Vagina (tissue), 2 donors: ENCODE data around the gene PEMT. TPM values are rescaled to one million over a fixed set of nuclear protein-coding genes. Genes with fewer than 3 reads are reported as not detected.
A peak's percentile ranks its signal among the peaks of the same experiment; 100 is the strongest.

ENCODE experiments used
- DNase-seq, 2 donors: peaks; one replicate each; pipeline ENCODE4 v3.0.0-alpha.2; 2017; ENCODE audit errors: extremely low spot score in 2 of 2
- H3K27ac ChIP-seq: fragments of 200-600 bp; sonication (generic); one replicate; pipeline ENCODE4 v1.5.1; 2019
- H3K27me3 ChIP-seq: fragments of 200-600 bp; sonication (generic); one replicate; pipeline ENCODE4 v1.5.1; 2019
- H3K36me3 ChIP-seq, 2 donors: fragments of 200-600 bp; sonication (generic); one replicate each; pipeline ENCODE4 v1.5.1; 2017 to 2019
- H3K4me1 ChIP-seq: fragments of 200-600 bp; sonication (generic); one replicate; pipeline ENCODE4 v1.5.1; 2019
- H3K4me3 ChIP-seq, 2 donors: fragments of 200-600 bp; sonication (generic); 1 replicate in 1 of 2; 2 replicates in 1 of 2; pipeline ENCODE4 v1.5.1; 2016 to 2019
- H3K9me3 ChIP-seq: fragments of 200-600 bp; sonication (generic); one replicate; pipeline ENCODE4 v1.5.1; 2019
- POLR2A ChIP-seq, 2 donors: fragments of 450-650 bp; IDR thresholded peaks; one replicate each; pipeline ENCODE4 v1.6.1; 2017; ENCODE audit warnings: antibody characterized with exemption in 2 of 2, mild to moderate bottlenecking in 2 of 2, moderate library complexity in 2 of 2
- POLR2AphosphoS5 ChIP-seq, 2 donors: sonication (generic); formaldehyde crosslinking; IDR thresholded peaks; one replicate each; pipeline ENCODE4 v1.9.0; 2017; ENCODE audit warnings: antibody characterized with exemption in 2 of 2, mild to moderate bottlenecking in 2 of 2, low read depth in 1 of 2; ENCODE audit not compliant: insufficient read depth in 1 of 2
- intact Hi-C: fragments of 100-400 bp; cut with DNase I; formaldehyde crosslinking; loops from one replicate; pipeline ENCODE4 v1.15.1; 2023
- total RNA-seq: library from RNA; depleted of rRNA; stranded (reverse); fragments of >200 nt; gene quantifications from one replicate; pipeline ENCODE4 v1.2.3, GENCODE V29; 2016
- TF ChIP-seq, protein P1 (sequence below), 3 experiments: fragments of 450-650 bp in 2 of 3; fragments of 200-600 bp in 1 of 3; sonication (generic) in 1 of 3; IDR thresholded peaks; one replicate each; pipeline ENCODE4 v1.5.1; 2017 to 2019; ENCODE audit warnings: antibody characterized with exemption in 3 of 3, mild to moderate bottlenecking in 2 of 3, moderate library complexity in 2 of 3

Gene PEMT
- total RNA-seq, 1 donor from 2014 or later, result 37.3 TPM

GRCh38 chr17:17498606-17499301 is 92.8 kb downstream of the PEMT start:
- H3K9me3 ChIP-seq, result no peaks in the 10 kb centered on the region
- peaks cover 29% of the 10 kb centered on the region for H3K4me1 ChIP-seq
- no peak for TF ChIP-seq POLR2AphosphoS5 (IDR thresholded peaks at IDR 0.05; ENCODE audit: insufficient read depth in 1 of 2, low read depth in 1 of 2)
- TF ChIP-seq, protein P1, sequence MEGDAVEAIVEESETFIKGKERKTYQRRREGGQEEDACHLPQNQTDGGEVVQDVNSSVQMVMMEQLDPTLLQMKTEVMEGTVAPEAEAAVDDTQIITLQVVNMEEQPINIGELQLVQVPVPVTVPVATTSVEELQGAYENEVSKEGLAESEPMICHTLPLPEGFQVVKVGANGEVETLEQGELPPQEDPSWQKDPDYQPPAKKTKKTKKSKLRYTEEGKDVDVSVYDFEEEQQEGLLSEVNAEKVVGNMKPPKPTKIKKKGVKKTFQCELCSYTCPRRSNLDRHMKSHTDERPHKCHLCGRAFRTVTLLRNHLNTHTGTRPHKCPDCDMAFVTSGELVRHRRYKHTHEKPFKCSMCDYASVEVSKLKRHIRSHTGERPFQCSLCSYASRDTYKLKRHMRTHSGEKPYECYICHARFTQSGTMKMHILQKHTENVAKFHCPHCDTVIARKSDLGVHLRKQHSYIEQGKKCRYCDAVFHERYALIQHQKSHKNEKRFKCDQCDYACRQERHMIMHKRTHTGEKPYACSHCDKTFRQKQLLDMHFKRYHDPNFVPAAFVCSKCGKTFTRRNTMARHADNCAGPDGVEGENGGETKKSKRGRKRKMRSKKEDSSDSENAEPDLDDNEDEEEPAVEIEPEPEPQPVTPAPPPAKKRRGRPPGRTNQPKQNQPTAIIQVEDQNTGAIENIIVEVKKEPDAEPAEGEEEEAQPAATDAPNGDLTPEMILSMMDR (IDR thresholded peaks at IDR 0.05), result no peak
- no peaks in the 10 kb centered on the region for H3K36me3 ChIP-seq
- intact Hi-C loops, result loop anchor here (5.0 to 10.0 kb wide), 2 partner anchors 116 to 141 kb away; no protein-coding TSS in a partner anchor
- no peak overlapping the region for H3K4me3 ChIP-seq
- no peak overlapping the region for H3K27ac ChIP-seq
- H3K27me3 ChIP-seq, result no peaks in the 10 kb centered on the region
- DNase-seq, result no peak

DNA sequence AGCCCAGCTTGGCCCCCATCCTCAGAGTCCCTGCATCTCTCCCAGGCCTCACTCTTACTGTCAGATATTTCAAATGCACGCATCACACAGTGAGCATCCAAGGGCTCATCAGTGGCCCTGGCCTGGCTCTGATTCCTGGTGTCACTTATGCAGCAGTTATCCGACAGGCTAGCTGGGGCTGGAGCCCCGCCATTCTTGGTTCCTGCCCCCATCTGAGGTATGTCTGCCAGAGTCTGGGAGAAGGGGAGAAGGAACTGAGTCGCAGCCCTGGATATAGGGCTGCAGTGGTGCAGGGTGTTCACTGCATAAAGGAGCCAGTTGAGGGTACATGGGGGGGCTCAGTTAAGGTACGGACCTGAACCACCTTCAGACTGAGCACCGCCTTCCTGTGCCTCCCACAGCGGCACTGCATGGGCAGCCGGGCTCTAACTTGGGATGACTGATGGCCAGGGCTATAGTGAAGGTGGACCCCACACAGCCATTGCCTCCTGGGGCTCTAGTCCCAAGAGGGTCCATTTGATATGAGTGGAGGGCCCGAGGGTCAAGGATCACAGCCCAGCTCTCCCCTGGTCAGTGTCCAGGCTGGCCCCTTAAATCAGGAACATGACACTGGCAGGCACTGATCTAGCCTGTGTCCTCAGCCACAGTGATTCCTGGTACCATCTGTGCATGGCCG is 93.5 kb downstream of the PEMT start:
- Histone ChIP-seq H3K36me3 (no peaks in the 10 kb centered on the region), H3K4me1 (peaks cover 34% of the 10 kb centered on the region), H3K27ac (no peak overlapping the region), H3K9me3 (no peaks in the 10 kb centered on the region), H3K4me3 (no peak overlapping the region), H3K27me3 (no peaks in the 10 kb centered on the region)
- DNase-seq, result no peak
- TF ChIP-seq, protein P1 (IDR thresholded peaks at IDR 0.05), result no peak
- no peak for TF ChIP-seq POLR2AphosphoS5 (IDR thresholded peaks at IDR 0.05; ENCODE audit: insufficient read depth in 1 of 2, low read depth in 1 of 2)
- TF ChIP-seq POLR2A (IDR thresholded peaks at IDR 0.05), result no peak
- intact Hi-C loops, result loop anchor here (2.0 to 10.0 kb wide), 3 partner anchors 69 to 141 kb away; no protein-coding TSS in a partner anchor

DNA sequence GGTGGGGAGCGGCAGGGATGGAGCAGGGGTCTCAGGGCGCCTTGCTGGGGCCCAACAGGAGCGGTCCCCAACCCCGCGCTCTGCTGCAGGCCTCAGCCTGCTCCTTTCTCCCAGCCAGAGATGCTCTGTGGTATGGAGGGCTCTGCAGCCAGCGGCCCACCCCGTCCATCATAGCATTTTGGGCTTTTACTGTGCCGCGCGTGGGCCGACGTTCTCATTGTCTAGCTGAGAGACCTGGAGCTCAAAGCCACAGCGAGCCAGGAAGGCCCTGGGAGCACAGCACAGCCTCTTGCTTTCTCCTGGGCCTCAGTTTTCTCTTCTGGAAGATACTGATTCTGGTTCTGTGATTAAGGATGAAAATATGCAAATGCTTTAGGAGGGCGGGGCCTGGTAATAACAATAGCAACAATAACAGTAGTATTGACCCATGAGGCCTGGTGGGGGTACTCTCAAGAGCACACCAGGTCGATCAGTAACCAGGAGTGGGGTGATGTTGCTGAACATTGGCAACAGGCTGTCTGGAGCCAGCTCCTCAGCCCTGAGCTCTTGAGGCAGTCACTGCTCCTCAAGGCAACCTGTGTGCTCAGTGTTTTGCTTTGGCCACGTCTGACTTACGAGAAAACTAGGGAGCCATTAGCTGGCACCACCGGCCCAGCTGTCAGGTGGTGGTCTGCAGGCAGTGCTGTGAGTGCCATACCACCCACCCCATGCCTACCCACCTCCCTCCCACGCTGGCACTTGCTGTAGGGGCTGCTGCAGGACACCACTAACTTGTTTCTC is 94.3 kb downstream of the PEMT start:
- no peak for DNase-seq
- peaks cover 0 to under 1% of the 10 kb centered on the region in 2 donors for H3K36me3 ChIP-seq
- H3K9me3 ChIP-seq, result no peaks in the 10 kb centered on the region
- intact Hi-C loops, result loop anchor here (2.0 to 10.0 kb wide), 3 partner anchors 70 to 140 kb away; no protein-coding TSS in a partner anchor
- TF ChIP-seq POLR2AphosphoS5 (IDR thresholded peaks at IDR 0.05; ENCODE audit: insufficient read depth in 1 of 2, low read depth in 1 of 2) (no peak), POLR2A (IDR thresholded peaks at IDR 0.05) (no peak)
- TF ChIP-seq, protein P1 (IDR thresholded peaks at IDR 0.05), result no peak
- H3K4me1 ChIP-seq, result peaks cover 34% of the 10 kb centered on the region
- peak overlapping the region; percentile 93 for H3K27ac ChIP-seq
- peak overlapping the region; percentile 64 to 72 for H3K4me3 ChIP-seq
- no peaks in the 10 kb centered on the region for H3K27me3 ChIP-seq

DNA sequence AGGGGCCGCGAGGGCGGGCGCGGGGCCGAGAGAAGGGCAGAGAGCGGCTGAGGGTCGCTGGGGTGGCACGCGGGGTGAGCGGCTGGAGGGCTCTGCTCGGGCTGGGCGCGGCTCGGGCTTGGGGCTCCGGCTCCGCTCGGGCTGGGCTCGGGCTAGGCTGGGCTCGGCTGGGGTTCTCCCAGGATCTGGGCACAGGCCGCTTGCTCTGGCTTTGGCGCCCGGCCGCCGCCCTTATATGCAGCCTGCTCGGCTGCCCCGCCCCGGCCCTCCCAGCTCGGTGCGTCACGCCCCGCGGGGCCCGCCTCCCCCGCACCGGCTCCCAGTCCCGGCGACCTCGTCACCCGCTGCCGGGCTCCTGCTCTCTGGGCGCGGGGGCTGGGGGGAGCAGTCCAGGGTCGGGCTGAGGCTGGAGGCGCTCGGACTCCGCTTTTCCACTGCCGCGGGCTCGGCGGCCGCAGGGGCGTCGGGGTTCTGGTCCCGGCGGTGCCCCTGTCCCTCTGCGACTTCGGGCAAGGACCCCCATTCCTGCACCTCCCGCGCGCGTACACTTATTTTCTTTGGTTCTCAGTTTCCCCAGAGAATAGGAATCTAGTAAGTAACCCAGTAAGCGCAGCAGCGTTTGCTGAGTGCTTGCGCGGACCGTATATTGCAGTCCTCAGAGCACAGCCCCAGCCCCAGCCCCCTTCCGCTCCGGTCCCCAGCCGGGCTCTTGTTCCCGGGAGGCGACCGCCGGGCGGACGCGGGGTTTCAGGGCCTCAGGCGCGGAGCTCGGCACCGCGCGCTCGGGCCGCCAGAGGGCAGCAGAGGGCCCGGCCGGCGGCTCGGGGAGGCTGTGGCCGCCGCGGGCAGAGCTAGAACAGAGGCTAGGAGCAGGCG is 95.1 kb downstream of the PEMT start, which contains the start of gene RASD1:
RASD1 (minus strand) TSS at position 207 of the 876 bp plus-strand sequence. CDS start 214 bp downstream, outside the sequence.
- Histone ChIP-seq H3K9me3 (no peaks in the 10 kb centered on the region), H3K4me1 (peaks cover 34% of the 10 kb centered on the region), H3K27ac (peak within 1 kb of the TSS; percentile 93), H3K27me3 (no peaks in the 10 kb centered on the region), H3K4me3 (peak within 1 kb of the TSS; percentile 64 to 72), H3K36me3 (peaks cover 0 to 9% of the 10 kb centered on the region in 2 donors)
- no peak for DNase-seq
- intact Hi-C loops, result loop anchor here (2.0 to 10.0 kb wide), 3 partner anchors 70 to 139 kb away; no protein-coding TSS in a partner anchor
- TF ChIP-seq POLR2A (IDR thresholded peaks at IDR 0.05) (peak; percentile 29 to 97), POLR2AphosphoS5 (IDR thresholded peaks at IDR 0.05; ENCODE audit: insufficient read depth in 1 of 2, low read depth in 1 of 2) (peak in 1 of 2 donors; percentile 75)
- TF ChIP-seq, protein P1 (IDR thresholded peaks at IDR 0.05), result peak; percentile 79 to 94 (median 86)
